ENCODE measurements around the gene THRB. TPM values are rescaled to one million over a fixed set of nuclear protein-coding genes. Genes with fewer than 3 reads are reported as not detected.

The THRB gene
- total RNA-seq, 1 experiment from 2014 or later = 13.5 TPM

GRCh38 chr3:24470277-24470676 is 24.4 kb downstream of the THRB start:
- Mint-ChIP-seq H3K27ac (ENCODE audit: unreplicated experiment) (no peak overlapping the region), H3K27me3 (ENCODE audit: unreplicated experiment) (no peaks in the 10 kb centered on the region), H3K9me3 (ENCODE audit: low read depth, unreplicated experiment) (no peaks in the 10 kb centered on the region), H3K4me3 (ENCODE audit: low read depth, unreplicated experiment) (no peak overlapping the region), H3K4me1 (ENCODE audit: low read depth, unreplicated experiment) (no peaks in the 10 kb centered on the region), H3K36me3 (ENCODE audit: insufficient read depth, unreplicated experiment) (no peaks in the 10 kb centered on the region)
- CTCF ChIA-PET = no interaction called here
- TF ChIP-seq CTCF (IDR thresholded peaks at IDR 0.05; ENCODE audit: unreplicated experiment) = no peak
- no peak for DNase-seq
- no TSS peak for BruUV-seq (replicated peaks)
- intact Hi-C loops (cut with micrococcal nuclease; ENCODE audit: unreplicated experiment) = no loop called here

- H3K27ac Mint-ChIP-seq (ENCODE audit: unreplicated experiment) = no peak overlapping the region
- H3K4me3 Mint-ChIP-seq (ENCODE audit: low read depth, unreplicated experiment) = no peak overlapping the region
- no peaks in the 10 kb centered on the region for H3K27me3 Mint-ChIP-seq (ENCODE audit: unreplicated experiment)
- H3K9me3 Mint-ChIP-seq (ENCODE audit: low read depth, unreplicated experiment) = no peaks in the 10 kb centered on the region
- no peak for DNase-seq
- intact Hi-C loops (cut with micrococcal nuclease; ENCODE audit: unreplicated experiment) = no loop called here
- CTCF ChIA-PET = no interaction called here
- no TSS peak for BruUV-seq (replicated peaks)
- no peaks in the 10 kb centered on the region for H3K36me3 Mint-ChIP-seq (ENCODE audit: insufficient read depth, unreplicated experiment)
- H3K4me1 Mint-ChIP-seq (ENCODE audit: low read depth, unreplicated experiment) = no peaks in the 10 kb centered on the region
- no peak for TF ChIP-seq CTCF (IDR thresholded peaks at IDR 0.05; ENCODE audit: unreplicated experiment)
These were observed 30.3 kb downstream of the THRB start for GRCh38 chr3:24464389-24464788.

- no peaks in the 10 kb centered on the region for H3K9me3 Mint-ChIP-seq (ENCODE audit: low read depth, unreplicated experiment)
- no peaks in the 10 kb centered on the region for H3K36me3 Mint-ChIP-seq (ENCODE audit: insufficient read depth, unreplicated experiment)
- TF ChIP-seq CTCF (IDR thresholded peaks at IDR 0.05; ENCODE audit: unreplicated experiment) = no peak
- BruUV-seq (replicated peaks) = no TSS peak
- intact Hi-C loops (cut with micrococcal nuclease; ENCODE audit: unreplicated experiment) = no loop called here
- peaks cover 4% of the 10 kb centered on the region for H3K4me1 Mint-ChIP-seq (ENCODE audit: low read depth, unreplicated experiment)
- H3K27ac Mint-ChIP-seq (ENCODE audit: unreplicated experiment) = no peak overlapping the region
- no peaks in the 10 kb centered on the region for H3K27me3 Mint-ChIP-seq (ENCODE audit: unreplicated experiment)
- CTCF ChIA-PET = no interaction called here
- DNase-seq = no peak
- no peak overlapping the region for H3K4me3 Mint-ChIP-seq (ENCODE audit: low read depth, unreplicated experiment)
These were observed 31.9 kb downstream of the THRB start for GRCh38 chr3:24462737-24463136.

GRCh38 chr3:24460974-24461373 is 33.7 kb downstream of the THRB start:
- H3K27me3 Mint-ChIP-seq (ENCODE audit: unreplicated experiment) = no peaks in the 10 kb centered on the region
- intact Hi-C loops (cut with micrococcal nuclease; ENCODE audit: unreplicated experiment) = no loop called here
- CTCF ChIA-PET = no interaction called here

More at GRCh38 chr3:24460974-24461373, 33.7 kb downstream of the THRB start:
- Mint-ChIP-seq H3K4me3 (ENCODE audit: low read depth, unreplicated experiment) (no peak overlapping the region), H3K4me1 (ENCODE audit: low read depth, unreplicated experiment) (peaks cover 7% of the 10 kb centered on the region), H3K36me3 (ENCODE audit: insufficient read depth, unreplicated experiment) (no peaks in the 10 kb centered on the region), H3K9me3 (ENCODE audit: low read depth, unreplicated experiment) (no peaks in the 10 kb centered on the region), H3K27ac (ENCODE audit: unreplicated experiment) (no peak overlapping the region)
- TF ChIP-seq CTCF (IDR thresholded peaks at IDR 0.05; ENCODE audit: unreplicated experiment) = no peak
- no peak for DNase-seq
- no TSS peak for BruUV-seq (replicated peaks)

Data from Calu3 (cell line).